HepG2 (cell line): ENCODE data around the gene APOA1. TPM values are rescaled to one million over a fixed set of nuclear protein-coding genes. Genes with fewer than 3 reads are reported as not detected.

Source experiments
- FLYWCH1 ChIP-seq: sonication (generic); formaldehyde crosslinking; IDR thresholded peaks from 2 replicates; pipeline ENCODE4 v1.8.1; 2023; ENCODE audit warnings: mild to moderate bottlenecking, missing genetic modification reagents
- HES4 ChIP-seq: sonication (generic); formaldehyde crosslinking; IDR thresholded peaks from 2 replicates; pipeline ENCODE4 v1.9.0; 2021; ENCODE audit warnings: mild to moderate bottlenecking, missing genetic modification reagents, borderline replicate concordance
- IRF2 ChIP-seq: IDR thresholded peaks from 2 replicates; pipeline ENCODE4 v1.6.1; 2018; ENCODE audit warnings: missing genetic modification reagents, missing compliant biosample characterization
- MEF2D ChIP-seq: sonication (generic); formaldehyde crosslinking; IDR thresholded peaks from 2 replicates; pipeline ENCODE4 v1.5.1; 2020; ENCODE audit warnings: mild to moderate bottlenecking, missing genetic modification reagents
- NFAT5 ChIP-seq: sonication (generic); formaldehyde crosslinking; IDR thresholded peaks from 2 replicates; pipeline ENCODE4 v1.4.0; 2020; ENCODE audit warnings: missing genetic modification reagents
- PITX1 ChIP-seq: sonication (generic); formaldehyde crosslinking; IDR thresholded peaks from 2 replicates; pipeline ENCODE4 v1.5.1; 2020; ENCODE audit warnings: mild to moderate bottlenecking, missing genetic modification reagents
- RBM39 ChIP-seq: fragments of 200-400 bp; formaldehyde crosslinking; IDR thresholded peaks from one replicate; pipeline ENCODE4 v1.6.1; 2018; ENCODE audit warnings: antibody characterized with exemption, mild to moderate bottlenecking, low read depth, low read length; ENCODE audit not compliant: poor library complexity, severe bottlenecking
- SP140L ChIP-seq: sonication (generic); formaldehyde crosslinking; IDR thresholded peaks from 2 replicates; pipeline ENCODE4 v1.4.0; 2020; ENCODE audit warnings: missing genetic modification reagents, borderline replicate concordance
- TRAFD1 ChIP-seq: sonication (generic); formaldehyde crosslinking; IDR thresholded peaks from 2 replicates; pipeline ENCODE4 v1.5.1; 2020; ENCODE audit warnings: missing genetic modification reagents, mild to moderate bottlenecking, borderline replicate concordance
- WIZ ChIP-seq: sonication (generic); formaldehyde crosslinking; IDR thresholded peaks from 2 replicates; pipeline ENCODE4 v1.5.1; 2020; ENCODE audit warnings: mild to moderate bottlenecking, missing genetic modification reagents
- ZBTB38 ChIP-seq: sonication (generic); formaldehyde crosslinking; IDR thresholded peaks from 2 replicates; pipeline ENCODE4 v1.5.1; 2020; ENCODE audit warnings: mild to moderate bottlenecking, missing genetic modification reagents
- ZNF296 ChIP-seq: sonication (generic); formaldehyde crosslinking; conservative IDR thresholded peaks from 2 replicates; pipeline ENCODE4 v1.5.0; 2020; ENCODE audit warnings: mild to moderate bottlenecking, missing genetic modification reagents
- ZNF337 ChIP-seq: sonication (generic); formaldehyde crosslinking; IDR thresholded peaks from 2 replicates; pipeline ENCODE4 v1.5.1; 2020; ENCODE audit warnings: missing genetic modification reagents, low read depth, mild to moderate bottlenecking, borderline replicate concordance
- ZNF34 ChIP-seq: sonication (generic); formaldehyde crosslinking; IDR thresholded peaks from 2 replicates; pipeline ENCODE4 v1.4.0; 2020; ENCODE audit warnings: mild to moderate bottlenecking, missing genetic modification reagents, borderline replicate concordance
- ZNF597 ChIP-seq: sonication (generic); formaldehyde crosslinking; IDR thresholded peaks from 2 replicates; pipeline ENCODE4 v1.5.0; 2020; ENCODE audit warnings: missing genetic modification reagents
- polyA plus RNA-seq, 8 experiments: library from polyadenylated mRNA; depleted of rRNA in 3 of 8; stranded (reverse) in 7 of 8; unstranded in 1 of 8; fragments of >200 nt; fragmentation: Illumina TruSeq in 4 of 8; extraction: Trizol in 4 of 8; gene quantifications; 2 replicates each; pipeline versions ENCODE4 v1.2.1 to v1.2.3, GENCODE V29; 2011 to 2016; ENCODE audit warnings: low read depth in 4 of 8, missing spikeins in 1 of 8, mixed read lengths in 1 of 8; ENCODE audit not compliant: insufficient read depth in 1 of 8
- total RNA-seq, 5 experiments: library from RNA; depleted of rRNA; stranded (reverse); fragments of >200 nt; fragmentation: Illumina TruSeq; extraction: Trizol; gene quantifications; 2 replicates each; pipeline ENCODE4 v1.2.3, GENCODE V29; 2016; ENCODE audit warnings: low read depth in 1 of 5
- TF ChIP-seq, protein P1 (sequence below): sonication (generic); formaldehyde crosslinking; IDR thresholded peaks from 2 replicates; pipeline ENCODE4 v1.5.0; 2020; ENCODE audit warnings: mild to moderate bottlenecking, missing genetic modification reagents
- TF ChIP-seq, protein P2 (sequence below): fragments of 450-650 bp; IDR thresholded peaks from 2 replicates; pipeline ENCODE4 v1.6.1; 2016

The APOA1 gene
- total and polyA plus RNA-seq, 2 of the 13 experiments (the other 11 are each of a cell fraction or from before 2014, with no cell fraction given), result 1,973 to 5,485 TPM

DNA sequence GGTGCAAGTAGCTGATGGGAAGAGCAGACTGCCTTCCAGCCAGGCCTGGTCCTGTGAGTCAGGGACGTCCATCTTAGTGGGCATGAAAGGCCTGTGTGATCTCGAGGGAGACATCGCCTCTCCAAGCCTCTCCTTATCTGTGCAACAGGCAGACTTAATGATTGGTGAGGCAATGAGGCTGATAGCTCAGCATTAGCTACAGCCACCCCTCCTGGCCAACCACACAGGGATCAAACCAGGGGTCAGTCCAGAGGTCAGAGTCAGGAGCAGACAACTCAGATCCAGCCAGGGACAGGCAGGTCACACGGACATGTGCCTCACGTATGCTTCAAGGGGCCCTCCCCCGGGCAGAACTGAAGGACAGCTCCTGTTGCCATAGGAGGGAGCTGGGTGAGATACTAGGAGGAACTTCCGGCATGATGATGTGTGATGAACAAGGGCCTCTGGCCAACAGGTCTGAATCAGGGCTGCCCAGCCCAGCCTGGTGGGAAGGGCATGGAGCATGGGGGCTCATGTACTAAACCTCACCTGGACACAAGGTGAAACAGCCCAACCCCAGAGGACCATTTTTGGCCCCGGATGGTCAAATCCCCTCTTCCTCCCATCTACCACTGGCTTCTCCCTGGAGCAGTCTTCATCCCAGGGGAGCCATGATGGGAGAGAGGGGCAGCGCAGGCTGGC is 10.5 kb downstream of the APOA1 start (continued):
- TF ChIP-seq TRAFD1, result no peak
- TF ChIP-seq PITX1 (CRISPR knock-in tag), result peak; percentile 95
- TF ChIP-seq IRF2, result peak; percentile 80
- 0 out of 2 replicates have a peak, but pooled peaks have one; percentile 60 for TF ChIP-seq ZNF337 (CRISPR knock-in tag)
- no peak for TF ChIP-seq HES4 (CRISPR knock-in tag)
- TF ChIP-seq ZBTB38 (CRISPR knock-in tag), result peak; percentile 82
- TF ChIP-seq SP140L, result no peak
- no peak for TF ChIP-seq WIZ (CRISPR knock-in tag)
- 0 out of 2 replicates have a peak, but pooled peaks have one; percentile 4 for TF ChIP-seq NFAT5
- TF ChIP-seq RBM39, result no peak
- no peak for TF ChIP-seq ZNF597 (CRISPR knock-in tag)
- TF ChIP-seq, protein P1, sequence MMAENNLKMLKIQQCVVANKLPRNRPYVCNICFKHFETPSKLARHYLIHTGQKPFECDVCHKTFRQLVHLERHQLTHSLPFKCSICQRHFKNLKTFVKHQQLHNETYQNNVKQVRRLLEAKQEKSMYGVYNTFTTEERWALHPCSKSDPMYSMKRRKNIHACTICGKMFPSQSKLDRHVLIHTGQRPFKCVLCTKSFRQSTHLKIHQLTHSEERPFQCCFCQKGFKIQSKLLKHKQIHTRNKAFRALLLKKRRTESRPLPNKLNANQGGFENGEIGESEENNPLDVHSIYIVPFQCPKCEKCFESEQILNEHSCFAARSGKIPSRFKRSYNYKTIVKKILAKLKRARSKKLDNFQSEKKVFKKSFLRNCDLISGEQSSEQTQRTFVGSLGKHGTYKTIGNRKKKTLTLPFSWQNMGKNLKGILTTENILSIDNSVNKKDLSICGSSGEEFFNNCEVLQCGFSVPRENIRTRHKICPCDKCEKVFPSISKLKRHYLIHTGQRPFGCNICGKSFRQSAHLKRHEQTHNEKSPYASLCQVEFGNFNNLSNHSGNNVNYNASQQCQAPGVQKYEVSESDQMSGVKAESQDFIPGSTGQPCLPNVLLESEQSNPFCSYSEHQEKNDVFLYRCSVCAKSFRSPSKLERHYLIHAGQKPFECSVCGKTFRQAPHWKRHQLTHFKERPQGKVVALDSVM (CRISPR knock-in tag), result no peak; the same call in 1 of the 2 replicates
- peak; percentile 26 for TF ChIP-seq ZNF296 (CRISPR knock-in tag)
- TF ChIP-seq MEF2D, result peak; percentile 96
- TF ChIP-seq ZNF34 (CRISPR knock-in tag), result 0 out of 2 replicates have a peak, but pooled peaks have one; percentile 71
- TF ChIP-seq, protein P2, sequence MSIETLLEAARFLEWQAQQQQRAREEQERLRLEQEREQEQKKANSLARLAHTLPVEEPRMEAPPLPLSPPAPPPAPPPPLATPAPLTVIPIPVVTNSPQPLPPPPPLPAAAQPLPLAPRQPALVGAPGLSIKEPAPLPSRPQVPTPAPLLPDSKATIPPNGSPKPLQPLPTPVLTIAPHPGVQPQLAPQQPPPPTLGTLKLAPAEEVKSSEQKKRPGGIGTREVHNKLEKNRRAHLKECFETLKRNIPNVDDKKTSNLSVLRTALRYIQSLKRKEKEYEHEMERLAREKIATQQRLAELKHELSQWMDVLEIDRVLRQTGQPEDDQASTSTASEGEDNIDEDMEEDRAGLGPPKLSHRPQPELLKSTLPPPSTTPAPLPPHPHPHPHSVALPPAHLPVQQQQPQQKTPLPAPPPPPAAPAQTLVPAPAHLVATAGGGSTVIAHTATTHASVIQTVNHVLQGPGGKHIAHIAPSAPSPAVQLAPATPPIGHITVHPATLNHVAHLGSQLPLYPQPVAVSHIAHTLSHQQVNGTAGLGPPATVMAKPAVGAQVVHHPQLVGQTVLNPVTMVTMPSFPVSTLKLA, result peak; percentile 49
- no peak for TF ChIP-seq FLYWCH1
